Stimulated activated naive B cell treated with anti-CD40 and anti-IgM and Interleukin-4, amounts not matched to agents 10 μg/mL and 1 μg/mL and 100 μg/mL, for 72 hours (primary cell): Measurements from ENCODE around the gene EMC10.
"Not testable (repeated sequence)": the region's sequence is repeated elsewhere in the genome, so short reads cannot be mapped to it uniquely, and the experiment has no call there.

ENCODE experiments used
- ATAC-seq, 2 donors: fragments of 150-1000 bp; cut with Tn5 transposase; replicated peaks; 2 replicates each; pipeline ENCODE4 v1.10.0; 2021; ENCODE audit warnings: moderate library complexity in 1 of 2
- DNase-seq: peaks from one replicate; pipeline ENCODE4 v3.0.0; 2021
- H3K27ac Mint-ChIP-seq: one replicate; pipeline ENCODE4 v1.8.0; 2022; ENCODE audit warnings: mild to moderate bottlenecking, mixed read lengths
- H3K27me3 Mint-ChIP-seq, 2 donors: one replicate each; pipeline ENCODE4 v1.8.0; 2022; ENCODE audit warnings: mixed read lengths in 2 of 2
- H3K36me3 Mint-ChIP-seq, 2 donors: one replicate each; pipeline ENCODE4 v1.8.0; 2022; ENCODE audit warnings: mixed read lengths in 2 of 2, mild to moderate bottlenecking in 1 of 2
- H3K4me1 Mint-ChIP-seq, 2 donors: one replicate each; pipeline ENCODE4 v1.8.0; 2022; ENCODE audit warnings: mixed read lengths in 2 of 2, mild to moderate bottlenecking in 1 of 2
- H3K4me3 Mint-ChIP-seq, 2 donors: one replicate each; pipeline ENCODE4 v1.8.0; 2022; ENCODE audit warnings: mild to moderate bottlenecking in 2 of 2, mixed read lengths in 2 of 2, moderate library complexity in 1 of 2
- H3K9me3 Mint-ChIP-seq, 2 donors: one replicate each; pipeline ENCODE4 v1.8.0; 2022; ENCODE audit warnings: mixed read lengths in 2 of 2, mild to moderate bottlenecking in 1 of 2

EMC10 gene

GRCh38 chr19:50460161-50460765, 16.0 kb upstream of the EMC10 start:
- Mint-ChIP-seq H3K4me1 (peaks cover 18 to 24% of the 10 kb centered on the region in 2 donors), H3K4me3 (peak overlapping the region; percentile 45 to 77), H3K36me3 (peaks cover 12 to 14% of the 10 kb centered on the region in 2 donors), H3K27me3 (no peaks in the 10 kb centered on the region), H3K9me3 (peaks cover 0 to 5% of the 10 kb centered on the region in 2 donors), H3K27ac (peak overlapping the region; percentile 92)
- DNase-seq (peak; percentile 63), ATAC-seq (peak; percentile 85 to 88)

GRCh38 chr19:50461066-50461875, 15.0 kb upstream of the EMC10 start:
- ATAC-seq (peak; percentile 62 to 71), DNase-seq (peak; percentile 71)
- Mint-ChIP-seq H3K27ac (peak overlapping the region; percentile 86), H3K27me3 (no peaks in the 10 kb centered on the region), H3K4me3 (peak overlapping the region; percentile 21 to 64), H3K9me3 (no peaks in the 10 kb centered on the region), H3K4me1 (peaks cover 17 to 23% of the 10 kb centered on the region in 2 donors), H3K36me3 (peaks cover 5 to 6% of the 10 kb centered on the region in 2 donors)

GRCh38 chr19:50462970-50463369, 13.3 kb upstream of the EMC10 start:
- H3K36me3 Mint-ChIP-seq = no peaks in the 10 kb centered on the region
- H3K27ac Mint-ChIP-seq = no peak overlapping the region
- H3K9me3 Mint-ChIP-seq = no peaks in the 10 kb centered on the region
- peaks cover 17 to 23% of the 10 kb centered on the region in 2 donors for H3K4me1 Mint-ChIP-seq
- DNase-seq = no peak
- no peak for ATAC-seq
- H3K27me3 Mint-ChIP-seq = no peaks in the 10 kb centered on the region
- no peak overlapping the region for H3K4me3 Mint-ChIP-seq

- Mint-ChIP-seq H3K4me3 (no peak overlapping the region), H3K36me3 (no peaks in the 10 kb centered on the region), H3K9me3 (no peaks in the 10 kb centered on the region), H3K27ac (no peak overlapping the region), H3K4me1 (peaks cover 17 to 23% of the 10 kb centered on the region in 2 donors), H3K27me3 (no peaks in the 10 kb centered on the region)
- ATAC-seq (no peak), DNase-seq (no peak)
These were observed 12.0 kb upstream of the EMC10 start for GRCh38 chr19:50464348-50464747.

DNA sequence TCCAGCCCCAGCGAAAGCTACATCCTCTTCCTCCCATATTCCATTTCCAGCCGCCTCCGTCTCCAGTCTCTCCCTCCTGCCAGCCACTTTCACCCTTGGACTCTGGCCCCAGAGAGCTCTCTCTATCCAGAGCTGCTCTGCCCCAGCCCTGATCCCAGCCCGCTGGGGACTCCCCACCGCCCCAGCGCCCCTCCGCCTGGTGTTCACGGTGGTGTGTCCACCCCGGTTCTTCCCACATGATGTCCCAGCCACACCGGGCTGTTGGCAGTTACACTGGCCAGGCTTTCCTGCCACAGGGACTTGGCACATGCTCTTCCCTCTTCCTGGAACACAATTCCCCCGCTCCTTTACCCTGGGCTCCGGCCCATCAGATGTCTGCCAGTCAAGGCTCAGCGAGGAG, 11.3 kb upstream of the EMC10 start:
- Mint-ChIP-seq H3K27me3 (no peaks in the 10 kb centered on the region), H3K4me3 (no peak overlapping the region), H3K27ac (no peak overlapping the region), H3K4me1 (peaks cover 12 to 16% of the 10 kb centered on the region in 2 donors), H3K9me3 (no peaks in the 10 kb centered on the region), H3K36me3 (no peaks in the 10 kb centered on the region)
- ATAC-seq (no peak), DNase-seq (no peak)

DNA sequence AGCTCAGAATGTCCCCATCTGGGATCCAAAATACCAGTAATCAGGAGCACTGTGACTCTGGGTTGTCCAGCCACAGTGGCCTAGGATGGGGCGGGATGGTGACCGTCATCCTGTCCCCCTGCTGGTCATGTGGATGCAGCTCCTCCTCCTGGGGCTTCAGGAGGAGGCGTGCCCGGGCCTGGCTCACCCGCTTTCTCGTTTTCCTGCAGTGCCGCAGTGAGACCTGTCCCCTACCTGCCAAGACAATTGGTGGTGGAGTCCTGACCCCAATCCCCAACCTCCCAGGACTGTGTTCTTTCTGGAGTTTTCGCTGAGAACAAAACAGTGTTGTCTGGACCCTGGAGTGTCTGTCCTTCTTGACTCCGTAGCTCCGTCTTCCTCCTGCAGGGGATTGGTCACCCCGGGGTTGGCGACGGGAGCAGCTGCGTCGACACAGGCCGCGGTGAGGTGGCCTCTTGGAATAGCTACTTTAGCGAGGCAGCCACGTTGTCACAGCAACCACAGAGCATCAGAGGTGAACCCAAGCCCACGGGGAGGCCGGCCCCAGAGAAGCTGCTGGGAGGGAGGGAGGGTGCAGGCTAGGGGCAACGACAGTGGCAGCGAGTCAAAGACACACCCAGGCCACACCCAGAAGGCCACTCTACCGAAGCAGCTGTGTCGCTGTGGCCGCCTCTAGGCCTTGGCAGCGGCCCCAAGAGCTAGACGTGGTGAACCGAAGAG, 10.2 kb upstream of the EMC10 start:
- Mint-ChIP-seq H3K27ac (no peak overlapping the region), H3K27me3 (no peaks in the 10 kb centered on the region), H3K4me3 (no peak overlapping the region), H3K36me3 (no peaks in the 10 kb centered on the region), H3K9me3 (no peaks in the 10 kb centered on the region), H3K4me1 (peaks cover 3 to 5% of the 10 kb centered on the region in 2 donors)
- no peak for ATAC-seq
- no peak for DNase-seq

DNA sequence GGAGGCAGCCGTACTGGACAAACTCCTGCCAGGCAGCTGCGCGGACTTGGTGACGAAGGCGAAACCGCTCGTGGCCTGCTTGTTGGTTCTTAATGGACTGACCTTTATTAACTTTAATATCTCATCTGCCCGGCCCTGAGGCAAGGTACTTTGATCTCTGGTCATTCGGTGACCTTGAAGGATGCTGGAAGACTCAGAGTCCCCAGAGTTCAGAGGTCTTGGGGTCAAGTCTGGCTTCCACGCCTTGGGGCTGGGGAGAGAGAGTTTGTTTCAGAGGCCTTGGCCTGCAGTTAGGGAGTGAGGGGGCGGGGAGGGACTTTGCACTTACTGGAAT, 9.6 kb upstream of the EMC10 start:
- H3K36me3 Mint-ChIP-seq = no peaks in the 10 kb centered on the region
- H3K27me3 Mint-ChIP-seq = no peaks in the 10 kb centered on the region
- H3K4me3 Mint-ChIP-seq = no peak overlapping the region
- no peak for ATAC-seq
- no peak for DNase-seq
- no peaks in the 10 kb centered on the region for H3K4me1 Mint-ChIP-seq
- H3K27ac Mint-ChIP-seq = no peak overlapping the region
- H3K9me3 Mint-ChIP-seq = no peaks in the 10 kb centered on the region

DNA sequence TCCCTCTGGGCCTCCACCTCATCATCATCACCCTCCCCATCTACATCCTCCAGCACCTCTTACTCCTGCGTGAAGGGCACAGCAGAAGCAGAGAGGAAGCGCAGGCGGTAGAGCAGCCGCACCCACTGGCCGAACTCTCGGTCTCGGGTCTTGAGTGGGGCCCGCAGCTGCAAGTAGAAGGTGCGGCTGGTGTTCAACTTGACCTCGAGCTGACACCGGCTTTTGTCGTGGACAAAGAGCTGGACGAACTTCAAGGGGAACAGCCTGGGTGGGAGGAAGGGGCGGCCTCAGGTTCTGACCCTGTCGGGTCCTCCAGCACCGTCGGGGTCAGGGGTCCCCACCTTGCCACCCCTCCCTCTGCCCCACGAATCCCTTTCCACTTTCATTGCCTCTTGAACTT, 8.7 kb upstream of the EMC10 start:
- DNase-seq (no peak), ATAC-seq (no peak)
- Mint-ChIP-seq H3K36me3 (no peaks in the 10 kb centered on the region), H3K4me3 (no peak overlapping the region), H3K27me3 (no peaks in the 10 kb centered on the region), H3K4me1 (peaks cover 0 to 2% of the 10 kb centered on the region in 2 donors), H3K27ac (no peak overlapping the region), H3K9me3 (no peaks in the 10 kb centered on the region)

- H3K4me3 Mint-ChIP-seq = no peak overlapping the region
- no peaks in the 10 kb centered on the region for H3K36me3 Mint-ChIP-seq
- peaks cover 0 to 2% of the 10 kb centered on the region in 2 donors for H3K4me1 Mint-ChIP-seq
- DNase-seq (no peak), ATAC-seq (no peak)
- H3K27ac Mint-ChIP-seq = no peak overlapping the region
- H3K27me3 Mint-ChIP-seq = no peaks in the 10 kb centered on the region
- H3K9me3 Mint-ChIP-seq = no peaks in the 10 kb centered on the region
These were observed 7.5 kb upstream of the EMC10 start for GRCh38 chr19:50468818-50469217.

DNA sequence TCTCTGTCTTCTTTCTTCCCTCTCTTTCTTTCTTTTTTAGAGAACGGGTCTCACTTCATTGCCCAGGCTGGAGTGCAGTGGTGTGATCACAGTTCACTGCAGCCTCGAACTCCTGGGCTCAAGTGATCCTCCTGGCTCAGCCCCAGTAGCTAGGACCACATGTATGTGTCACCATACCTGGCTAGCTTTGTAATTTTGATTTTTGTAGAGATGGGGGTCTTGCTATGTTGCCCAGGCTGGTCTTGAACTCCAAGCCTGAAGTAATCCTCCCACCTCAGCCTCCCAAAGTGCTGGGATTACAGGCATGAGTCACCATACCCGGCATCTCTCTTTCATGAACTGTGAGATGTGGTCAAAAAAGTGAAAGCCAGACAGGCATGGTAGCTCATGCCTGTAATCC, 3.0 kb upstream of the EMC10 start:
- not testable (repeated sequence) for ATAC-seq, DNase-seq, H3K27me3 Mint-ChIP-seq, H3K4me3 Mint-ChIP-seq, H3K27ac Mint-ChIP-seq, H3K9me3 Mint-ChIP-seq
- Mint-ChIP-seq H3K36me3 (peaks cover 11 to 19% of the 10 kb centered on the region in 2 donors), H3K4me1 (peaks cover 24 to 31% of the 10 kb centered on the region in 2 donors)

DNA sequence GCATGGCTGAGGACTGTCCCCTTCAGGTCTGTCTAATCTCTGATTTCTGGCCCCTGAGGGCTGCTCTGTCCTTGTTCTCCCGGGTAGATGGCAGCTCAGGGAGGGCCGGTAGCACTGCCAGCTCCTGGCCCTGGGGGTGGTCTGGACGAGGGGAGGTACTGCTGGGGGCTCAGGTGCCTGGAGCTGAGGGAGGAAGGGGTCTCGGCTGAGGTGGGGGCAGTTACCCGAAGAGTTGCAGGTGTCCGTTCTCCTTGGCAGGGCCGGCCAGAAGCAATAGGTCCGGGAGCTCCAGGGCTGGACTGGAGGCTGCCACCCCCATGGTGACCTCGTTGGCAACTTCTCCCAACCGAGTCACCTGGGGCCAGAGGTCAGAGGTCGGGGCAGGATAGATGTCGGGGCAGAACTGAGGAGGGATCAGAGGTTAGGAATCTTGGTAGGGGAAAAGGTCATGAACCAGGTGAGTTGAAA, 1.2 kb upstream of the EMC10 start:
- H3K27me3 Mint-ChIP-seq = no peaks in the 10 kb centered on the region
- H3K4me1 Mint-ChIP-seq = peaks cover 27 to 40% of the 10 kb centered on the region in 2 donors
- H3K4me3 Mint-ChIP-seq = peak overlapping the region; percentile 62 to 100
- DNase-seq = no peak
- peak overlapping the region; percentile 98 for H3K27ac Mint-ChIP-seq
- peaks cover 18 to 29% of the 10 kb centered on the region in 2 donors for H3K36me3 Mint-ChIP-seq
- peaks cover 0 to 4% of the 10 kb centered on the region in 2 donors for H3K9me3 Mint-ChIP-seq
- ATAC-seq = no peak

DNA sequence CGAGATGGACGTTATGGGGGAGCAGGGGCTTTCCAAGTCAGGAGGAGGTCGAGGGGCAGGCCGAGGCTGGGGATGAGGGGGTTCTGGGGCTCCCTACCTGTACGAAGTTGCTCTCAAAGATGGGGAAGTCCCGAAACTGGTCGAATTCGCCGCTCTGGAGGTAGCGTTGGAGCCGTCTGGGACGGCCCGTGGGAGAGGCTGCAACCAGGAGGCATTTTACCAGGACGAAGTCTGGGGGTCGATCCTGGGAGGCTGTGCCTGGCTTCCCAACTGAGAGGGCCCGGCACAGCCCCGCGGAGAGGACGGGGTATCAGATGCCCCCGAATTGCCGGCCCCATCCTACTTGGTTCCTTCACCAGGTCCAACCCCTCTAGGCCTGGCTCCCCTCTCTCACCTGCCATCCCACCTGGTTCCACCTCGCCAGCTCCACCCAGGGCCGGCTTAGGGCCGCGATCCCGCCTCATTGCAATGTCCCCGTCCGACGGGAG, 527 bp upstream of the EMC10 start:
- peak overlapping the region; percentile 99 to 100 for H3K4me3 Mint-ChIP-seq
- DNase-seq (no peak), ATAC-seq (peak in 1 of 2 donors; percentile 8)
- peaks cover 0 to 4% of the 10 kb centered on the region in 2 donors for H3K9me3 Mint-ChIP-seq
- H3K27me3 Mint-ChIP-seq = no peaks in the 10 kb centered on the region
- H3K27ac Mint-ChIP-seq = peak overlapping the region; percentile 98
- H3K36me3 Mint-ChIP-seq = peaks cover 19 to 32% of the 10 kb centered on the region in 2 donors
- H3K4me1 Mint-ChIP-seq = peaks cover 27 to 40% of the 10 kb centered on the region in 2 donors

GRCh38 chr19:50476907-50477238, 566 bp downstream of the EMC10 start:
- ATAC-seq = no peak
- peaks cover 30 to 46% of the 10 kb centered on the region in 2 donors for H3K4me1 Mint-ChIP-seq
- peaks cover 0 to 4% of the 10 kb centered on the region in 2 donors for H3K9me3 Mint-ChIP-seq
- no peaks in the 10 kb centered on the region for H3K27me3 Mint-ChIP-seq
- peak overlapping the region; percentile 98 for H3K27ac Mint-ChIP-seq
- H3K4me3 Mint-ChIP-seq = peak overlapping the region; percentile 99 to 100
- no peak for DNase-seq
- H3K36me3 Mint-ChIP-seq = peaks cover 25 to 38% of the 10 kb centered on the region in 2 donors

- Mint-ChIP-seq H3K27ac (peak overlapping the region; percentile 63), H3K27me3 (no peaks in the 10 kb centered on the region), H3K4me1 (peaks cover 28 to 46% of the 10 kb centered on the region in 2 donors), H3K4me3 (peak overlapping the region; percentile 99 to 100), H3K9me3 (peaks cover 0 to 4% of the 10 kb centered on the region in 2 donors), H3K36me3 (peaks cover 30 to 46% of the 10 kb centered on the region in 2 donors)
- no peak for ATAC-seq
- DNase-seq = no peak
These were observed 1.6 kb downstream of the EMC10 start for GRCh38 chr19:50477751-50478515.
